NCI-H2227 treated with DMSO at 0.1 percent for 48 hours (cell line): Measurements from ENCODE around the gene NBEAL2.

ENCODE experiments used
- DNase-seq: peaks from one replicate; lab custom pipeline; 2025; lab: John Stamatoyannopoulos, UW

Gene NBEAL2

DNA sequence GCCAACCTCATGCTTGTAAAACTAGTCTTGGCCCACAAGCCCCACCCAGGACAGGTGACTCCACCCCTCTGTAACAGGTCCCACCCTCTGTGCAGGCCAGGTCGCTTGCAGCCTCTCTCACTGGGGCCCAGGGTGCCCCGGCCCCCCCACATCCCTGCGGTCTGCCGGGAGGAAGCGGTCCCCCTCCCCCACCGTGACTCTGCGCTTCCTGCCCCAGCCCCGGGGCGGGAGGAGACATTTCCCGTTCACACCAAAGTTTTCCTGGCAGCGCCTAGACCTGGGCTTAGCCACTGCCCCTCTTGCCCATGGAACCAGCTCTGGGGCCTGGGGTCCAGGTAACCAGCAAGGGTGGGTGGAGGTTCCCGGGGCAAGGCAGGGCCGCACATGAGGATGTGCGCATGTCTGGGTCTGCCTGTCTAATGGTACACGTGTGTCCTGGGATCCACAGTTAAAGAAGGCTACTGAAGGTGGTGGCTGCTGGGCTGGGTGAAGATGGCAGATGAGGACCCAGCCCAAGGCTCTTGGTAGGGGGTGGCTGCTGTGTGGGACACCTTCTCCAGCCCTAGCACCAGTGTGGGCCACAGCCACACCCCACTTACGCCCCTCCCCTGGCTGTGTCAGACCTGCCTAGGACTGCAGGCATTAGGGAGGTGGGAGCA lies 8.4 kb downstream of the NBEAL2 start:
- DNase-seq: no peak

- no peak for DNase-seq
These were observed 9.2 kb downstream of the NBEAL2 start for GRCh38 chr3:46988616-46989015.

- no peak for DNase-seq
These were observed 9.8 kb downstream of the NBEAL2 start for GRCh38 chr3:46989146-46989810.

DNA sequence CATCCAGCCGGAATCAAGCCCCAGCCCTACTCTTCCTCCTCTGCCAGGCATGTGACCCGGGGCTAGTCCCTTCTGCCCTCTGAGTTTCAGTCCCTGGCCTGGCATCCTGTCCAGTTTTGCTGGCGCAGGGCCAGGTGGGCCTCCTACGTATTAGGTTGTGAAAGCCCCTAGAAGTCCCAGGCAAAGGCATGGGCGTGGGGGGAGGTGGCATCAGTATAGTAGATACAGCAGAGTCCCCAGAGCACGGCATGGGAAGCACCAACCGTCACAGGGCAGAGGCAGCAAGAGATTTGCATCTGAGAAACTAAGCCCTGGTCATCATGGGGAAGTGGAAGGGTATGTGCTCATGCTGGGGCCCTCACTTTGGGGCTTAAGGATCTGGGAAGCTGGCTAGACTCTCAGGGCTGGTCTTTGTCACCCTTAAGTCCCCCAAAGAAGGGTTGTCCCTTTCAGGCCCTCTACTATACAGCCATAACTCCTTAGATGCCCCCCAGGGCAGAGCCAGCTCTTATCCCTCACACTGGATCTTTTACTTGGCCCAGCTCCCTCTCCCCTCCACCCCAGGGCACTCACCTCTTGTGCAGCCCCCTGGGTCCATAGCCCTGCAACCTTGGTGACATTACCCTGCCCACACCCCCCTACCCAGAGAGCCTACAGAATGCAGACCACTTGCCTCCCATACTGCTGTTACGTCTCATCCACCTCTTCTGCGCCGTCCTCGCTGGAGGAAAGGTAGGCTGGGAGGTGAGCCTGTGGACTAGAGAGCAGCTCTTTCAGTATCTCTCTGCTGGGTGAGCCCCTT lies 11.3 kb downstream of the NBEAL2 start:
- no peak for DNase-seq

GRCh38 chr3:46991406-46992165 lies 12.1 kb downstream of the NBEAL2 start:
- no peak for DNase-seq

- no peak for DNase-seq
These were observed 12.8 kb downstream of the NBEAL2 start for GRCh38 chr3:46992231-46992630.

GRCh38 chr3:46993292-46993691 lies 13.8 kb downstream of the NBEAL2 start:
- DNase-seq: no peak

GRCh38 chr3:46993986-46994385 lies 14.5 kb downstream of the NBEAL2 start:
- no peak for DNase-seq

GRCh38 chr3:46994801-46995731 lies 15.6 kb downstream of the NBEAL2 start:
- DNase-seq: no peak

DNA sequence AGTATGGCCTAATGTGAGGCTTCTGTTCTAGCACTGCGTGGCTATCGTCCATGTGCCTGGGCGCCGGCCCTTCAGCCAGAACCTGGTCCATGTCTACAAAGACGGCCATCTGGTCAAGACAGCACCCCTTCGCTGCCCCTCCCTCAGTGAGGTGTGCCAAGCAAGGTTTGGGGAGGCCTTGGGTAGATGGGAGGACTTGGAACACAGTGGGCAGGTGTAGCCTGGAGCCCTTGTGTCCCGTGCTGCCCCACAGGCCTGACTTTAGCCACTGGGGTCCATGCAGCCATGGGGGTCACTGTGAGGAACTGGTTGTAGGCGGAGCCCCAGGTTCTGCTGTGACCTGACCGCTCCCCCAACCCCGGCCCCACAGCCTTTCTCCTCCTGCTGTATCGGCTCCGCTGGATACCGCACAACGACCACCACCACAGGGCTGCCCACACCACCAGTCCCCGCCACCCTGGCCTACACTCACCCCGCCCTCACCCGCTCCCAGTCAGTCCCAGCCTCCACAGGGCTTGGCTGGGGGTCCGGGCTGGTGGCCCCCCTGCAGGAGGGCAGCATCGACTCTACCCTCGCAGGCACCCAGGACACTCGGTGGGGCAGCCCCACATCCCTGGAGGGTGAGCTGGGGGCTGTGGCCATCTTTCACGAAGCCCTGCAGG lies 16.6 kb downstream of the NBEAL2 start:
- DNase-seq: no peak

DNA sequence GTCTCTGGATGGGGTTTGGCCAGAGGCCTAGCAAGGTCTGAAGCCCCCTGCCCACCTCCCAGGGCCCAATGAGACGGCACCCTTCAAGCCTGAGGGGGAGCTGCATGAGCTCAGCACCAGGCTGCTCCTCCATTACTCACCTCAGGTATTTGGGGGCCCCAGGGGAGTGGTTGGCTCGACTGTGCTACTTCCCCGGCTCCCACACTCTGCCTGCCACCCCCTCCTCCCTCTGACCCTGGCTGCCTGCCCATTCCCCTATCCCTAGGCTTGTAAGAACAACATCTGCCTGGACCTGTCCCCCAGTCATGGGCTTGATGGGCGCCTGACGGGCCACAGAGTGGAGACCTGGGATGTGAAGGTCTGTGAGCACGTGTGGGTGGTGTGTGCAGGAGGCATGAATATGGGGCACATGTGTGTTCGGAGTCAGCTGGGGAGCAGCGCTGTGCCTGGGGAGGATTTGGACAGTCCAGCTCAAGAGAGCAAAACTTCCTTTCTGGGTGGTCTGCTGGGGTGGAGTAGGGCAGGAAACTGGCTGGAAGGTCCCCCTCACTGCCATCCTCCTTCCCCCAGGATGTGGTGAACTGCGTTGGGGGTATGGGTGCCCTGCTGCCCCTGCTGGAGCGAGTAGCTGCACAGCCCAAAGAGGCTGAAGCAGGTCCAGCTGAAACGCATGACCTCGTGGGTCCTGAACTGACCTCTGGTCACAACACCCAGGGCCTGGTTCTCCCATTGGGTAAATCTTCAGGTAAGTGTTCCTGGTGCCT lies 17.4 kb downstream of the NBEAL2 start:
- no peak for DNase-seq

- no peak for DNase-seq
These were observed 18.1 kb downstream of the NBEAL2 start for GRCh38 chr3:46997453-46998091.

- DNase-seq: no peak
These were observed 18.8 kb downstream of the NBEAL2 start for GRCh38 chr3:46998121-46998851.

- no peak for DNase-seq
These were observed 19.5 kb downstream of the NBEAL2 start for GRCh38 chr3:46998852-46999515.

DNA sequence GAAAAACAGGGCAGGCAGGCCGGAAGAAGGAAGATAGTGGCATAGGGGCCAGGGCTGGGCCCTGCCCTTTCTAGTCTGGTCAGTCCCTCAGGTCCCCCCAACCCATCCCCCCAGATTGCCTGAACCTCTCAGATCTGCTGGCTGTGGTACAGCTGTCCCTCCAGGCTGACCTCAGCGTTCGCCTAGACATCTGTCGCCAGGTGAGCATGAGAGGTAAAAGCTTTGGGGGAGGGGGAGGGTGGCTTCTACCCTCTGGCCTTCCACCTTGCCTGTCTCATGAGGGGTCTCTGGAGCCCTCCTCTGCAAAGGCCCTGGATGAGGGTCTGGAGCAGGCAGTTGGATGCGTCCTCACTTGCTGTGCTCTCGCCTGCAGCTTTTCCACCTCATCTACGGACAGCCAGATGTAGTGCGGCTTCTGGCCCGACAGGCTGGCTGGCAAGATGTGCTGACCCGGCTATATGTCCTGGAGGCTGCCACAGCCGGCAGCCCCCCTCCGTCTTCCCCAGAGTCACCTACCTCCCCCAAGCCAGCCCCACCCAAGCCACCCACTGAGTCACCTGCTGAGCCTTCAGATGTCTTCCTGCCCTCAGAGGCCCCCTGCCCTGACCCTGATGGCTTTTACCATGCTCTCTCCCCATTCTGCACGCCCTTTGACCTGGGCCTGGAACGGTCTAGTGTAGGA lies 20.2 kb downstream of the NBEAL2 start:
- DNase-seq: no peak

DNA sequence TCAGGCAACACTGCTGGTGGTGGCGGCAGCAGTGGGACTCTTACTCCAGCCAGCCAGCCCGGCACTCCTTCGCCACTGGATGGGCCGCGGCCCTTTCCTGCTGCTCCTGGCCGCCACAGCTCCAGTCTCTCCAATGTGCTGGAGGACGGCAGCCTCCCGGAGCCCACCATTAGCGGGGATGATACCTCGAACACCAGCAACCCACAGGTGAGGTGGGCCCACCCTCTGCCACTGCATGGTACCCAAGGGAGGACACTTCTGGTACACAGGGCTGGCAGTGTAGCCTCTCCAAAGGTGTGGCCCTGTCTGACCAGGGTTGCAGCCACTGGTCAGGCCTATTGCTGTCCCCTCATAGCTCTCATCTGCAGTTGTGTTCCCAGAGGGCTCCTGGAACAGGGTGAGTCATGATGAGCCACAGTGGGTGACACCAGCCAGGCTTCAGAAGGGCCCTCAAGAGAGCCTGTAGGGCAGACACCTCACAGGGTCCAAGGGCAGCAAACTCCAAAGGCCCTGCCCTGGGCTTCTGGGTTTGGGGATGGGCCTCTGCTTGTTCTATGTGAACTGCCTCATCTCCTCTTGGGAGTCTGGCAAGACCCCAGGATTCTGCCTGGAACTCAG lies 20.8 kb downstream of the NBEAL2 start:
- no peak for DNase-seq
